DOHH2 (cell line): ENCODE results near the gene TMEM156.
"Not testable (repeated sequence)": the region's sequence is repeated elsewhere in the genome, so short reads cannot be mapped to it uniquely, and the experiment has no call there.

Source experiments
- H3F3A ChIP-seq: fragments of 200-600 bp; sonication (generic), shearing (Covaris generic); 2 replicates; pipeline ENCODE4 v1.6.0; 2016; ENCODE audit warnings: antibody characterized with exemption, mild to moderate bottlenecking; ENCODE audit not compliant: control insufficient read depth, insufficient read depth
- H3K27ac ChIP-seq: fragments of 200-600 bp; sonication (generic); 2 replicates; pipeline ENCODE4 v1.5.1; 2014; ENCODE audit warnings: low read depth, mild to moderate bottlenecking, low read length, moderate library complexity
- H3K27me3 ChIP-seq: fragments of 200-600 bp; sonication (generic); 2 replicates; pipeline ENCODE4 v1.6.1; 2014; ENCODE audit warnings: mild to moderate bottlenecking, low read length, mixed read lengths; ENCODE audit not compliant: control insufficient read depth
- H3K36me3 ChIP-seq: fragments of 200-600 bp; sonication (generic); 2 replicates; pipeline ENCODE4 v1.6.1; 2014; ENCODE audit warnings: mild to moderate bottlenecking, low read length, moderate library complexity, mixed read lengths; ENCODE audit not compliant: control insufficient read depth
- H3K4me1 ChIP-seq: fragments of 200-600 bp; sonication (generic); 2 replicates; pipeline ENCODE4 v1.6.1; 2014; ENCODE audit warnings: mild to moderate bottlenecking, low read length, mixed read lengths; ENCODE audit not compliant: control insufficient read depth
- H3K4me2 ChIP-seq: fragments of 200-600 bp; sonication (generic); 2 replicates; pipeline ENCODE4 v1.6.0; 2014; ENCODE audit warnings: mild to moderate bottlenecking, low read length, moderate library complexity
- H3K4me3 ChIP-seq: fragments of 200-600 bp; sonication (generic); 2 replicates; pipeline ENCODE4 v1.5.1; 2014; ENCODE audit warnings: mild to moderate bottlenecking, low read length, mixed read lengths
- H3K79me2 ChIP-seq: fragments of 200-600 bp; sonication (generic); 2 replicates; pipeline ENCODE4 v1.6.1; 2014; ENCODE audit warnings: mild to moderate bottlenecking, low read length, mixed read lengths; ENCODE audit not compliant: control insufficient read depth
- H3K9me2 ChIP-seq: fragments of 200-600 bp; sonication (generic); replicated peaks from 2 replicates; pipeline ENCODE4 v1.6.1; 2014; ENCODE audit warnings: mild to moderate bottlenecking, low read length, mixed read lengths; ENCODE audit not compliant: control insufficient read depth
- H3K9me3 ChIP-seq: fragments of 200-600 bp; sonication (generic); 2 replicates; pipeline ENCODE4 v1.6.1; 2014; ENCODE audit warnings: antibody characterized with exemption, low read length, mixed read lengths; ENCODE audit not compliant: control insufficient read depth, insufficient read depth
- H4K20me1 ChIP-seq: fragments of 200-600 bp; sonication (generic); 2 replicates; pipeline ENCODE4 v1.6.0; 2014; ENCODE audit warnings: low read depth, mild to moderate bottlenecking, antibody characterized with exemption, low read length, moderate library complexity; ENCODE audit not compliant: control insufficient read depth, insufficient read depth
- CTCF ChIP-seq: fragments of 200-600 bp; sonication (generic); IDR thresholded peaks from one replicate; pipeline ENCODE4 v1.5.1; 2014; ENCODE audit warnings: antibody characterized with exemption, mild to moderate bottlenecking, low read depth, low read length; ENCODE audit not compliant: poor library complexity, severe bottlenecking
- EZH2phosphoT487 ChIP-seq: fragments of 200-600 bp; sonication (generic); IDR thresholded peaks from 2 replicates; pipeline ENCODE4 v1.6.1; 2017; ENCODE audit warnings: borderline replicate concordance, mild to moderate bottlenecking, antibody characterized with exemption, low read length, moderate library complexity, mixed read lengths

TMEM156 gene

GRCh38 chr4:38943343-38943742, 88.9 kb downstream of the TMEM156 start:
- TF ChIP-seq CTCF, result no peak
- TF ChIP-seq EZH2phosphoT487, result no peak
- Histone ChIP-seq H3K4me1 (no peaks in the 10 kb centered on the region), H3K79me2 (no peaks in the 10 kb centered on the region), H3K27ac (no peak overlapping the region), H4K20me1 (no peaks in the 10 kb centered on the region), H3F3A (no peaks in the 10 kb centered on the region), H3K4me3 (no peak overlapping the region), H3K4me2 (no peak overlapping the region), H3K36me3 (no peaks in the 10 kb centered on the region), H3K27me3 (no peaks in the 10 kb centered on the region), H3K9me3 (no peaks in the 10 kb centered on the region), H3K9me2 (no peaks in the 10 kb centered on the region)

- H3K4me3 ChIP-seq, H3K27ac ChIP-seq, H3K9me2 ChIP-seq, H3K36me3 ChIP-seq, H4K20me1 ChIP-seq, H3F3A ChIP-seq, H3K79me2 ChIP-seq, H3K27me3 ChIP-seq, H3K9me3 ChIP-seq, H3K4me1 ChIP-seq, H3K4me2 ChIP-seq: not testable (repeated sequence)
Measured at GRCh38 chr4:38941906-38942305, 90.3 kb downstream of the TMEM156 start.

- no peaks in the 10 kb centered on the region for H3K9me2 ChIP-seq
- no peaks in the 10 kb centered on the region for H4K20me1 ChIP-seq
- H3K4me3 ChIP-seq, result no peak overlapping the region
- no peaks in the 10 kb centered on the region for H3K79me2 ChIP-seq
- H3K4me2 ChIP-seq, result no peak overlapping the region
- H3K9me3 ChIP-seq, result no peaks in the 10 kb centered on the region
- H3K4me1 ChIP-seq, result no peaks in the 10 kb centered on the region
- TF ChIP-seq EZH2phosphoT487 (no peak), CTCF (no peak)
- H3K27ac ChIP-seq, result no peak overlapping the region
- H3K36me3 ChIP-seq, result no peaks in the 10 kb centered on the region
- no peaks in the 10 kb centered on the region for H3F3A ChIP-seq
- no peaks in the 10 kb centered on the region for H3K27me3 ChIP-seq
Measured at GRCh38 chr4:38940476-38940875, 91.7 kb downstream of the TMEM156 start.

GRCh38 chr4:38939165-38939564, 93.0 kb downstream of the TMEM156 start:
- no peak overlapping the region for H3K4me3 ChIP-seq
- H3K4me1 ChIP-seq, result no peaks in the 10 kb centered on the region
- H3K27ac ChIP-seq, result no peak overlapping the region
- no peaks in the 10 kb centered on the region for H3F3A ChIP-seq
- H3K36me3 ChIP-seq, result no peaks in the 10 kb centered on the region
- H3K9me2 ChIP-seq, result no peaks in the 10 kb centered on the region
- H3K4me2 ChIP-seq, result no peak overlapping the region
- no peak for TF ChIP-seq CTCF
- TF ChIP-seq EZH2phosphoT487, result no peak
- H4K20me1 ChIP-seq, result no peaks in the 10 kb centered on the region
- no peaks in the 10 kb centered on the region for H3K9me3 ChIP-seq
- H3K27me3 ChIP-seq, result no peaks in the 10 kb centered on the region
- H3K79me2 ChIP-seq, result no peaks in the 10 kb centered on the region
